T-helper 9 cell (primary cell): ENCODE data around the gene LUM.
"Not testable (repeated sequence)": the region's sequence is repeated elsewhere in the genome, so short reads cannot be mapped to it uniquely, and the experiment has no call there.

Experiments
- DNase-seq: peaks from one replicate; pipeline ENCODE4 v3.0.0-alpha.2; 2020

LUM gene

GRCh38 chr12:91109148-91109564 is 2.1 kb downstream of the LUM start:
- DNase-seq: no peak

GRCh38 chr12:91108196-91108755 is 3.0 kb downstream of the LUM start:
- DNase-seq: no peak

GRCh38 chr12:91106283-91106682 is 5.0 kb downstream of the LUM start:
- no peak for DNase-seq

GRCh38 chr12:91105807-91106206 is 5.5 kb downstream of the LUM start:
- no peak for DNase-seq

GRCh38 chr12:91104812-91105466 is 6.4 kb downstream of the LUM start:
- no peak for DNase-seq

GRCh38 chr12:91103624-91104023 is 7.7 kb downstream of the LUM start:
- DNase-seq: no peak

- no peak for DNase-seq
These were observed 8.2 kb downstream of the LUM start for GRCh38 chr12:91103101-91103500.

GRCh38 chr12:91100906-91101305 is 10.4 kb downstream of the LUM start:
- DNase-seq: no peak

GRCh38 chr12:91099836-91100235 is 11.5 kb downstream of the LUM start:
- DNase-seq: no peak

GRCh38 chr12:91099341-91099740 is 12.0 kb downstream of the LUM start:
- DNase-seq: no peak

- no peak for DNase-seq
These were observed 12.4 kb downstream of the LUM start for GRCh38 chr12:91098941-91099340.

GRCh38 chr12:91098461-91098860 is 12.8 kb downstream of the LUM start:
- DNase-seq: no peak

- no peak for DNase-seq
These were observed 16.3 kb downstream of the LUM start for GRCh38 chr12:91094957-91095356.

GRCh38 chr12:91094032-91094662 is 17.1 kb downstream of the LUM start:
- no peak for DNase-seq

- DNase-seq: no peak
These were observed 18.0 kb downstream of the LUM start for GRCh38 chr12:91093341-91093740.

GRCh38 chr12:91091916-91092715 is 19.2 kb downstream of the LUM start:
- no peak for DNase-seq

- DNase-seq: not testable (repeated sequence)
These were observed 21.3 kb downstream of the LUM start for GRCh38 chr12:91089953-91090352.

GRCh38 chr12:91080041-91080440 is 31.3 kb downstream of the LUM start:
- DNase-seq: no peak

- DNase-seq: no peak
These were observed 32.8 kb downstream of the LUM start for GRCh38 chr12:91078501-91078900.

- DNase-seq: no peak
These were observed 33.9 kb downstream of the LUM start for GRCh38 chr12:91077228-91077954.

GRCh38 chr12:91074851-91075250 is 36.4 kb downstream of the LUM start:
- DNase-seq: no peak

- DNase-seq: no peak
These were observed 37.1 kb downstream of the LUM start for GRCh38 chr12:91074154-91074709.

- no peak for DNase-seq
These were observed 37.9 kb downstream of the LUM start for GRCh38 chr12:91073426-91073825.
